GM12891 (cell line): Measurements from ENCODE around the gene CADPS.

ENCODE experiments used
- POLR2A ChIP-seq: IDR thresholded peaks from 2 replicates; pipeline ENCODE4 v1.6.1; 2011; ENCODE audit warnings: low read depth, low read length, control low read depth
- POLR2AphosphoS5 ChIP-seq: IDR thresholded peaks from 2 replicates; pipeline ENCODE4 v1.6.1; 2011; ENCODE audit warnings: low read depth, low read length, control low read depth
- SPI1 ChIP-seq: IDR thresholded peaks from 2 replicates; pipeline ENCODE4 v1.6.1; 2011; ENCODE audit warnings: low read depth, low read length, control low read depth
- TAF1 ChIP-seq: IDR thresholded peaks from 2 replicates; pipeline ENCODE4 v1.6.1; 2011; ENCODE audit warnings: low read depth, low read length, control low read depth

GRCh38 chr3:62774221-62774620, 101.0 kb downstream of the CADPS start:
- TF ChIP-seq POLR2AphosphoS5 (no peak), SPI1 (no peak), POLR2A (no peak), TAF1 (no peak)
